ENCODE measurements around the gene CDHR1. TPM values are rescaled to one million over a fixed set of nuclear protein-coding genes. Genes with fewer than 3 reads are reported as not detected.

The CDHR1 gene
- total RNA-seq, 1 donor from 2014 or later = 19.8 TPM

DNA sequence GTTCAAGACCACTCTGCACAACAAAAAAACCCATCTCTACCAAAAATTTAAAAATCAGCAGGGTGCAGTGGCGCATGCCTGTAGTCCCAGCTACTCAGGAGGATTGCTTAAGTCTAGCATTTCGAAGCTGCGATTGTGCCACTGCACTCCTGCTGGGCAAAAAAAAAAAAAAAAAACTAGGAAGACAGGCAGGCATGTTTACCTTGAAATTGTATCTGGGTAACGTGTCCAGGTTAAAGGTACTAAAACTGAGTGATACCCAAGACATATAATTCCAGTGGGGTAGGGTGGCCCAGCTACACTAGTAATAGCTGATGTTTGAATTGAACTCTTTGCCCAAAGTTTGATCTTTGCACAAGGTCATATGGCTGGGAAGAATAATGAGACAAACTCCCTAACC is 38.8 kb upstream of the CDHR1 start:
- Mint-ChIP-seq H3K27me3 (ENCODE audit: low read depth) (peaks cover 12% of the 10 kb centered on the region), H3K36me3 (ENCODE audit: low read depth) (peaks cover 5% of the 10 kb centered on the region), H3K9me3 (no peaks in the 10 kb centered on the region), H3K4me1 (no peaks in the 10 kb centered on the region), H3K27ac (ENCODE audit: unreplicated experiment) (no peak overlapping the region), H3K4me3 (no peak overlapping the region)
- DNase-seq (ENCODE audit: low read depth, low spot score) = no peak
- TF ChIP-seq, protein P1, sequence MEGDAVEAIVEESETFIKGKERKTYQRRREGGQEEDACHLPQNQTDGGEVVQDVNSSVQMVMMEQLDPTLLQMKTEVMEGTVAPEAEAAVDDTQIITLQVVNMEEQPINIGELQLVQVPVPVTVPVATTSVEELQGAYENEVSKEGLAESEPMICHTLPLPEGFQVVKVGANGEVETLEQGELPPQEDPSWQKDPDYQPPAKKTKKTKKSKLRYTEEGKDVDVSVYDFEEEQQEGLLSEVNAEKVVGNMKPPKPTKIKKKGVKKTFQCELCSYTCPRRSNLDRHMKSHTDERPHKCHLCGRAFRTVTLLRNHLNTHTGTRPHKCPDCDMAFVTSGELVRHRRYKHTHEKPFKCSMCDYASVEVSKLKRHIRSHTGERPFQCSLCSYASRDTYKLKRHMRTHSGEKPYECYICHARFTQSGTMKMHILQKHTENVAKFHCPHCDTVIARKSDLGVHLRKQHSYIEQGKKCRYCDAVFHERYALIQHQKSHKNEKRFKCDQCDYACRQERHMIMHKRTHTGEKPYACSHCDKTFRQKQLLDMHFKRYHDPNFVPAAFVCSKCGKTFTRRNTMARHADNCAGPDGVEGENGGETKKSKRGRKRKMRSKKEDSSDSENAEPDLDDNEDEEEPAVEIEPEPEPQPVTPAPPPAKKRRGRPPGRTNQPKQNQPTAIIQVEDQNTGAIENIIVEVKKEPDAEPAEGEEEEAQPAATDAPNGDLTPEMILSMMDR (conservative IDR thresholded peaks at IDR 0.05) = no peak

DNA sequence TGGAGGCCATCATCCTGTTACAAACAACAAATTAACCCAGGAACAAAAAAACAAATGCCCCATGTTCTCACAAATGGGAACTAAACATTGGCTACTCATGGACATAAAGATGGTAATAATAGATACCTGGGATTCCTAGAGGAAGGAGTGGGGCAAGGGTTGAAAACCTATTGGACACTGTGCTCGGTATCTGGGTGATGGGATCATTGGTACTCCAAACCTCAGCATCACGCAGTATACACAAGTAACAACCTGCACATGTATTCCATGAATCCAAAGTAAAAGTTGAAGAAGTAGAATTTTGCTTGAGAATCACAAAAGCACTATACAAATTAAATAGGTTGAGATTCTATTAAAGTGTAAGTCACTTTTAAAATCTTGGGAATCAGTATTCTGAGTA is 38.3 kb upstream of the CDHR1 start:
- TF ChIP-seq, protein P1 (conservative IDR thresholded peaks at IDR 0.05) = no peak
- Mint-ChIP-seq H3K4me1 (no peaks in the 10 kb centered on the region), H3K27ac (ENCODE audit: unreplicated experiment) (no peak overlapping the region), H3K4me3 (no peak overlapping the region), H3K9me3 (no peaks in the 10 kb centered on the region), H3K27me3 (ENCODE audit: low read depth) (peaks cover 13% of the 10 kb centered on the region), H3K36me3 (ENCODE audit: low read depth) (peaks cover 5% of the 10 kb centered on the region)
- DNase-seq (ENCODE audit: low read depth, low spot score) = no peak

DNA sequence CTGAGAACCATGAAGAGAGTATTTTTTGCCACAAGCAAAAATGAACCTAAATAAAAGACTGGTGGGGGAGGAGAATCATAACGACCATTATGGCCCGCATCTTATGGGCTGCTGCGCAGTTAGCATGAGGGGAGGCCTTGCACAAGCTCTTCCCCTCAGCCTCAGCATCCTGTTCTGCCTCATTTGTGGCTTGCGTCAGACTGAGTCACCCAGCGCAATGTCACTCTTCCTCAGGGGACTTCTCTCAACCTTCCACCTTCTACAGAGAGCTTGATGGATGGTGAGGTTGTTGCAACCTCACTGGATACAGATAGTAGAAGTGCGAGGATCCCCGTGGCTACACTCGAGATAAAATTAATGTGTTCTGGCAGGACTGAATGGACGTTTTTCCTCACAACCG is 37.6 kb upstream of the CDHR1 start:
- TF ChIP-seq, protein P1 (conservative IDR thresholded peaks at IDR 0.05) = no peak
- no peak for DNase-seq (ENCODE audit: low read depth, low spot score)
- Mint-ChIP-seq H3K36me3 (ENCODE audit: low read depth) (peaks cover 5% of the 10 kb centered on the region), H3K4me3 (no peak overlapping the region), H3K9me3 (no peaks in the 10 kb centered on the region), H3K27ac (ENCODE audit: unreplicated experiment) (no peak overlapping the region), H3K4me1 (no peaks in the 10 kb centered on the region), H3K27me3 (ENCODE audit: low read depth) (peaks cover 13% of the 10 kb centered on the region)

DNA sequence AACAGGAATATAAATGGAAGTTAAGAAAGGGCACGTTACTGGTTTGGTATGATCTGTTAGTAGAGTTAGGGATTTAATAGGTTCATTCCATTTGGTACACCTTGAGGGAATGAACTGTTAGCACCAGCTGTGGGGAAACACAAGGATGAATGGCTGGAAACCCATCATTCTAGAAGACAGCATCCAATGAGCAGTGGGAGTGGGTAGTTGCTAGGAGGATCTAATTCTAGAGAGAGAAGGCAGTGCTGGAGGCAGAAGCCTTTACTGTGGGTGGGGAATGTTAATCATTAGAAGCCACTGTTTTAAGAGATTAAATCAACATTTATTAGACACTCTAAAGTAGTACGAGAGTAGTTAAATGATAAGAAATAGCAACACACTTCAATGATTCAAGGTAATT is 36.3 kb upstream of the CDHR1 start:
- peaks cover 5% of the 10 kb centered on the region for H3K36me3 Mint-ChIP-seq (ENCODE audit: low read depth)
- no peaks in the 10 kb centered on the region for H3K4me1 Mint-ChIP-seq
- no peaks in the 10 kb centered on the region for H3K9me3 Mint-ChIP-seq
- no peak for DNase-seq (ENCODE audit: low read depth, low spot score)
- no peak overlapping the region for H3K27ac Mint-ChIP-seq (ENCODE audit: unreplicated experiment)
- TF ChIP-seq, protein P1 (conservative IDR thresholded peaks at IDR 0.05) = no peak
- no peak overlapping the region for H3K4me3 Mint-ChIP-seq
- peaks cover 13% of the 10 kb centered on the region for H3K27me3 Mint-ChIP-seq (ENCODE audit: low read depth)

DNA sequence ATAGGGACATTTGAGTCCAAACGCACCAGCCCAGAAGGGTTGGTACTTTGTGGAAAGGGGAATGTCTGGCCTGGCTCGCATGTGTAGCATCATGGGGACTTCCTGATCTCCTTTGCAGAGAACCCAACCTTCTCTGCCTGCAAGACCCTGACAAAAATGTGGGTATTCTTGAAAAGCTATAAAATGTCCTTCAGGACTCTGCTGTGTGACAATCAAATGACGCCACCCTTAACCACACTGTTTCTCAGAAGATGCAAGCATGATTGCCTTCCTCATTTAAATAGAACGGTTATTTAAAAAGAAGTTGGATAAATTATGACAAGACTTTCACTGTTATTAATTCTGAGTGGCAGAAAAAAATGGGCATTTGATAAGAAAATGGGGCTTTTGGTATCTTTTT is 35.8 kb upstream of the CDHR1 start:
- TF ChIP-seq, protein P1 (conservative IDR thresholded peaks at IDR 0.05) = no peak
- Mint-ChIP-seq H3K36me3 (ENCODE audit: low read depth) (peaks cover 5% of the 10 kb centered on the region), H3K27me3 (ENCODE audit: low read depth) (peaks cover 15% of the 10 kb centered on the region), H3K4me1 (no peaks in the 10 kb centered on the region), H3K4me3 (no peak overlapping the region), H3K27ac (ENCODE audit: unreplicated experiment) (no peak overlapping the region), H3K9me3 (no peaks in the 10 kb centered on the region)
- no peak for DNase-seq (ENCODE audit: low read depth, low spot score)
